MM.1S (cell line): Measurements from ENCODE around the gene ZNF100.
"Not testable (repeated sequence)": the region's sequence is repeated elsewhere in the genome, so short reads cannot be mapped to it uniquely, and the experiment has no call there.

Source experiments
- DNase-seq: peaks from one replicate; pipeline ENCODE4 v3.0.0-alpha.2; 2015
- H2AFZ ChIP-seq: fragments of 300-600 bp; sonication (generic); 2 replicates; pipeline ENCODE4 v1.6.0; 2016; ENCODE audit warnings: antibody characterized with exemption, low read length
- H3F3A ChIP-seq: fragments of 300-600 bp; sonication (generic); 2 replicates; pipeline ENCODE4 v1.6.1; 2016; ENCODE audit warnings: mild to moderate bottlenecking, antibody characterized with exemption, low read length, moderate library complexity, mixed read lengths; ENCODE audit not compliant: insufficient read depth
- H3K27ac ChIP-seq: fragments of 300-600 bp; sonication (generic); 2 replicates; pipeline ENCODE4 v1.5.1; 2016; ENCODE audit warnings: mild to moderate bottlenecking, low read length
- H3K27me3 ChIP-seq: fragments of 300-600 bp; sonication (generic); replicated peaks from 2 replicates; pipeline ENCODE4 v1.6.0; 2016; ENCODE audit warnings: low read length; ENCODE audit not compliant: insufficient read depth
- H3K36me3 ChIP-seq: fragments of 300-600 bp; sonication (generic); replicated peaks from 2 replicates; pipeline ENCODE4 v1.6.1; 2016; ENCODE audit warnings: mild to moderate bottlenecking, low read length, mixed read lengths; ENCODE audit not compliant: insufficient read depth
- H3K4me1 ChIP-seq: fragments of 300-600 bp; sonication (generic); 2 replicates; pipeline ENCODE4 v1.6.1; 2016; ENCODE audit warnings: low read length, mixed read lengths
- H3K4me2 ChIP-seq: fragments of 300-600 bp; sonication (generic); 2 replicates; pipeline ENCODE4 v1.6.0; 2016; ENCODE audit warnings: low read depth, low read length
- H3K4me3 ChIP-seq: fragments of 300-600 bp; sonication (generic); 2 replicates; pipeline ENCODE4 v1.5.1; 2016; ENCODE audit warnings: low read length, mixed read lengths
- H3K79me2 ChIP-seq: fragments of 300-600 bp; sonication (generic); 2 replicates; pipeline ENCODE4 v1.6.1; 2016; ENCODE audit warnings: mixed run types, low read length, mixed read lengths
- H3K9ac ChIP-seq: fragments of 300-600 bp; sonication (generic); 2 replicates; pipeline ENCODE4 v1.6.1; 2016; ENCODE audit warnings: low read length, mixed read lengths
- H3K9me2 ChIP-seq: fragments of 300-600 bp; sonication (generic); replicated peaks from 2 replicates; pipeline ENCODE4 v1.6.1; 2016; ENCODE audit warnings: mild to moderate bottlenecking, low read length, mixed read lengths; ENCODE audit not compliant: insufficient read depth
- H3K9me3 ChIP-seq: fragments of 300-600 bp; sonication (generic); replicated peaks from 2 replicates; pipeline ENCODE4 v1.6.1; 2016; ENCODE audit warnings: mild to moderate bottlenecking, low read length, mixed read lengths; ENCODE audit not compliant: insufficient read depth
- H4K20me1 ChIP-seq: fragments of 300-600 bp; sonication (generic); 2 replicates; pipeline ENCODE4 v1.6.1; 2016; ENCODE audit warnings: mild to moderate bottlenecking, low read length, moderate library complexity, mixed read lengths; ENCODE audit not compliant: insufficient read depth
- CTCF ChIP-seq: fragments of 300-600 bp; sonication (generic); IDR thresholded peaks from 2 replicates; pipeline ENCODE4 v1.5.1; 2016; ENCODE audit warnings: antibody characterized with exemption, low read length, mixed read lengths
- EZH2 ChIP-seq: fragments of 300-600 bp; sonication (generic); optimal IDR thresholded peaks from 2 replicates; pipeline ENCODE3; 2017; ENCODE audit warnings: low read depth, mild to moderate bottlenecking, antibody characterized with exemption, low read length, mixed read lengths
- EZH2phosphoT487 ChIP-seq: fragments of 300-600 bp; sonication (generic); IDR thresholded peaks from 2 replicates; pipeline ENCODE4 v1.6.1; 2018; ENCODE audit warnings: antibody characterized with exemption, low read length

Gene ZNF100

GRCh38 chr19:21789466-21790085, 22.2 kb upstream of the ZNF100 start:
- H4K20me1 ChIP-seq: no peaks in the 10 kb centered on the region
- no peak for TF ChIP-seq EZH2phosphoT487
- TF ChIP-seq CTCF: no peak
- TF ChIP-seq EZH2: no peak

GRCh38 chr19:21786936-21787335, 19.6 kb upstream of the ZNF100 start:
- Histone ChIP-seq H3K4me1 (no peaks in the 10 kb centered on the region), H3K9me3 (no peaks in the 10 kb centered on the region), H3K27ac (no peak overlapping the region), H3K4me2 (no peak overlapping the region), H3K27me3 (no peaks in the 10 kb centered on the region), H3K79me2 (no peaks in the 10 kb centered on the region), H2AFZ (no peak overlapping the region), H3K36me3 (no peaks in the 10 kb centered on the region), H3K4me3 (no peak overlapping the region), H3K9me2 (no peaks in the 10 kb centered on the region), H4K20me1 (no peaks in the 10 kb centered on the region), H3F3A (no peaks in the 10 kb centered on the region), H3K9ac (no peak overlapping the region)
- DNase-seq: no peak
- no peak for TF ChIP-seq EZH2
- no peak for TF ChIP-seq EZH2phosphoT487
- no peak for TF ChIP-seq CTCF

More at GRCh38 chr19:21789466-21790085, 22.2 kb upstream of the ZNF100 start:
- Histone ChIP-seq H2AFZ (no peak overlapping the region), H3K27ac (no peak overlapping the region), H3K9me2 (no peaks in the 10 kb centered on the region), H3K4me2 (no peak overlapping the region), H3K79me2 (no peaks in the 10 kb centered on the region), H3K27me3 (no peaks in the 10 kb centered on the region), H3K9me3 (no peaks in the 10 kb centered on the region), H3K36me3 (no peaks in the 10 kb centered on the region), H3K9ac (no peak overlapping the region), H3K4me3 (no peak overlapping the region), H3K4me1 (no peaks in the 10 kb centered on the region), H3F3A (no peaks in the 10 kb centered on the region)
- DNase-seq: no peak

- H4K20me1 ChIP-seq, H3K9me2 ChIP-seq, H3K9ac ChIP-seq, DNase-seq, H3K4me3 ChIP-seq, H3K36me3 ChIP-seq, H3K9me3 ChIP-seq, H3K4me1 ChIP-seq, H3F3A ChIP-seq, H3K27me3 ChIP-seq, H3K4me2 ChIP-seq, H2AFZ ChIP-seq, H3K27ac ChIP-seq, H3K79me2 ChIP-seq: not testable (repeated sequence)
These were observed 8.4 kb upstream of the ZNF100 start for GRCh38 chr19:21775792-21776191.

GRCh38 chr19:21766705-21767064, 694 bp downstream of the ZNF100 start:
- Histone ChIP-seq H3K9ac (peak overlapping the region; percentile 69; the same call in 1 of the 2 replicates), H3K4me3 (peak overlapping the region; percentile 77), H2AFZ (peak overlapping the region; percentile 75), H3K4me2 (peak overlapping the region; percentile 59), H3K27ac (peak overlapping the region; percentile 68; the same call in 1 of the 2 replicates)
- H3K9me2 ChIP-seq, H3F3A ChIP-seq, H4K20me1 ChIP-seq, H3K4me1 ChIP-seq, H3K9me3 ChIP-seq, DNase-seq, H3K79me2 ChIP-seq, H3K27me3 ChIP-seq, H3K36me3 ChIP-seq: not testable (repeated sequence)
